Activated T-cell treated with anti-CD3 and anti-CD28 coated beads, Interleukin-2, amount 50 U/mL, for 72 hours (primary cell): Measurements from ENCODE around the gene SERPINB1. TPM values are rescaled to one million over a fixed set of nuclear protein-coding genes. Genes with fewer than 3 reads are reported as not detected.
A peak's percentile ranks its signal among the peaks of the same experiment; 100 is the strongest.

Experiments used
- ATAC-seq, 2 donors: fragments of 150-1000 bp; cut with Tn5 transposase; replicated peaks in 1 of 2; 2 replicates each; pipeline ENCODE4 v1.10.0; 2021; ENCODE audit warnings: moderate library complexity in 2 of 2, mild to moderate bottlenecking in 1 of 2
- DNase-seq, 2 donors: peaks; one replicate each; pipeline ENCODE4 v3.0.0; 2021 to 2022; ENCODE audit warnings: mixed read lengths in 1 of 2
- H3K27ac Mint-ChIP-seq: one replicate; pipeline ENCODE4 v1.8.0; 2022; ENCODE audit warnings: mild to moderate bottlenecking, moderate library complexity, mixed read lengths
- H3K27me3 Mint-ChIP-seq: one replicate; pipeline ENCODE4 v1.8.0; 2022; ENCODE audit warnings: low read depth, mixed read lengths
- H3K36me3 Mint-ChIP-seq, 2 donors: one replicate each; pipeline ENCODE4 v1.8.0; 2022; ENCODE audit warnings: mixed read lengths in 2 of 2, mild to moderate bottlenecking in 1 of 2; ENCODE audit not compliant: insufficient read depth in 2 of 2
- H3K4me1 Mint-ChIP-seq: one replicate; pipeline ENCODE4 v1.8.0; 2022; ENCODE audit warnings: low read depth, mixed read lengths
- H3K4me3 Mint-ChIP-seq, 2 donors: one replicate each; pipeline ENCODE4 v1.8.0; 2022; ENCODE audit warnings: mild to moderate bottlenecking in 2 of 2, mixed read lengths in 2 of 2, moderate library complexity in 2 of 2
- H3K9me3 Mint-ChIP-seq, 2 donors: one replicate each; pipeline ENCODE4 v1.8.0; 2022; ENCODE audit warnings: mixed read lengths in 2 of 2
- total RNA-seq, 2 donors: library from RNA; stranded (reverse); gene quantifications; one replicate each; pipeline ENCODE4 v1.2.3, GENCODE V29; 2022

The SERPINB1 gene
- total RNA-seq, 2 donors from 2014 or later = 131 to 203 TPM

GRCh38 chr6:2800552-2801316 is 40.9 kb downstream of the SERPINB1 start:
- no peaks in the 10 kb centered on the region for H3K9me3 Mint-ChIP-seq
- no peak overlapping the region for H3K27ac Mint-ChIP-seq
- no peak overlapping the region for H3K4me3 Mint-ChIP-seq
- peaks cover 37% of the 10 kb centered on the region for H3K4me1 Mint-ChIP-seq
- peaks cover 0 to 2% of the 10 kb centered on the region in 2 donors for H3K36me3 Mint-ChIP-seq
- no peaks in the 10 kb centered on the region for H3K27me3 Mint-ChIP-seq
- DNase-seq (no peak), ATAC-seq (no peak)

- H3K9me3 Mint-ChIP-seq = no peaks in the 10 kb centered on the region
- H3K4me1 Mint-ChIP-seq = peaks cover 44% of the 10 kb centered on the region
- H3K27ac Mint-ChIP-seq = peak overlapping the region; percentile 35
- ATAC-seq (peak; percentile 67 to 72), DNase-seq (no peak)
- H3K27me3 Mint-ChIP-seq = no peaks in the 10 kb centered on the region
- peak overlapping the region in 1 of 2 donors; percentile 9 for H3K4me3 Mint-ChIP-seq
- H3K36me3 Mint-ChIP-seq = peaks cover 0 to 2% of the 10 kb centered on the region in 2 donors
Measured at GRCh38 chr6:2799936-2800527, 41.6 kb downstream of the SERPINB1 start.

GRCh38 chr6:2798586-2799134 is 43.0 kb downstream of the SERPINB1 start:
- no peak for ATAC-seq
- Mint-ChIP-seq H3K9me3 (peaks cover 0 to 3% of the 10 kb centered on the region in 2 donors), H3K4me1 (peaks cover 52% of the 10 kb centered on the region), H3K27ac (no peak overlapping the region), H3K27me3 (no peaks in the 10 kb centered on the region), H3K36me3 (peaks cover 0 to 2% of the 10 kb centered on the region in 2 donors), H3K4me3 (no peak overlapping the region)
- DNase-seq = no peak

GRCh38 chr6:2797564-2798031 is 44.1 kb downstream of the SERPINB1 start:
- no peak for DNase-seq
- Mint-ChIP-seq H3K36me3 (peaks cover 0 to 2% of the 10 kb centered on the region in 2 donors), H3K9me3 (peaks cover 0 to 3% of the 10 kb centered on the region in 2 donors), H3K27ac (no peak overlapping the region), H3K4me1 (peaks cover 62% of the 10 kb centered on the region), H3K27me3 (no peaks in the 10 kb centered on the region), H3K4me3 (no peak overlapping the region)
- no peak for ATAC-seq

- Mint-ChIP-seq H3K36me3 (peaks cover 0 to 2% of the 10 kb centered on the region in 2 donors), H3K27ac (no peak overlapping the region), H3K27me3 (no peaks in the 10 kb centered on the region), H3K4me1 (peaks cover 69% of the 10 kb centered on the region), H3K4me3 (peak overlapping the region in 1 of 2 donors; percentile 27), H3K9me3 (peaks cover 0 to 3% of the 10 kb centered on the region in 2 donors)
- ATAC-seq = no peak
- DNase-seq = no peak
Measured at GRCh38 chr6:2796861-2797260, 44.8 kb downstream of the SERPINB1 start.

GRCh38 chr6:2795956-2796355 is 45.7 kb downstream of the SERPINB1 start:
- Mint-ChIP-seq H3K4me3 (peak overlapping the region in 1 of 2 donors; percentile 44), H3K27ac (peak overlapping the region; percentile 27), H3K9me3 (peaks cover 0 to 3% of the 10 kb centered on the region in 2 donors), H3K36me3 (no peaks in the 10 kb centered on the region), H3K27me3 (no peaks in the 10 kb centered on the region), H3K4me1 (peaks cover 79% of the 10 kb centered on the region)
- DNase-seq (peak; percentile 16 to 27), ATAC-seq (peak; percentile 18 to 25)

- no peak for ATAC-seq
- H3K27ac Mint-ChIP-seq = no peak overlapping the region
Measured at GRCh38 chr6:2795162-2795561, 46.5 kb downstream of the SERPINB1 start.

GRCh38 chr6:2794171-2794730 is 47.4 kb downstream of the SERPINB1 start:
- ATAC-seq (no peak), DNase-seq (no peak)
- H3K27ac Mint-ChIP-seq = peak overlapping the region; percentile 3
- peaks cover 74% of the 10 kb centered on the region for H3K4me1 Mint-ChIP-seq
- H3K9me3 Mint-ChIP-seq = peaks cover 0 to 3% of the 10 kb centered on the region in 2 donors
- no peaks in the 10 kb centered on the region for H3K36me3 Mint-ChIP-seq
- H3K4me3 Mint-ChIP-seq = peak overlapping the region in 1 of 2 donors; percentile 79
- no peaks in the 10 kb centered on the region for H3K27me3 Mint-ChIP-seq

More at GRCh38 chr6:2795162-2795561, 46.5 kb downstream of the SERPINB1 start:
- no peaks in the 10 kb centered on the region for H3K27me3 Mint-ChIP-seq
- H3K4me1 Mint-ChIP-seq = peaks cover 80% of the 10 kb centered on the region
- DNase-seq = no peak
- no peak overlapping the region for H3K4me3 Mint-ChIP-seq
- H3K9me3 Mint-ChIP-seq = peaks cover 0 to 3% of the 10 kb centered on the region in 2 donors
- H3K36me3 Mint-ChIP-seq = no peaks in the 10 kb centered on the region

GRCh38 chr6:2793534-2794151 is 48.0 kb downstream of the SERPINB1 start:
- DNase-seq = peak; percentile 39 to 50
- H3K27ac Mint-ChIP-seq = peak overlapping the region; percentile 83
- H3K36me3 Mint-ChIP-seq = no peaks in the 10 kb centered on the region
- ATAC-seq = peak; percentile 66 to 73
- peak overlapping the region; percentile 72 to 79 for H3K4me3 Mint-ChIP-seq
- H3K27me3 Mint-ChIP-seq = no peaks in the 10 kb centered on the region
- peaks cover 75% of the 10 kb centered on the region for H3K4me1 Mint-ChIP-seq
- H3K9me3 Mint-ChIP-seq = peaks cover 0 to 3% of the 10 kb centered on the region in 2 donors

GRCh38 chr6:2792330-2793110 is 49.1 kb downstream of the SERPINB1 start:
- no peaks in the 10 kb centered on the region for H3K36me3 Mint-ChIP-seq
- ATAC-seq = no peak
- H3K27ac Mint-ChIP-seq = peak overlapping the region; percentile 83
- H3K4me1 Mint-ChIP-seq = peaks cover 67% of the 10 kb centered on the region
- no peaks in the 10 kb centered on the region for H3K27me3 Mint-ChIP-seq
- DNase-seq = no peak
- H3K4me3 Mint-ChIP-seq = peak overlapping the region; percentile 72 to 79
- H3K9me3 Mint-ChIP-seq = peaks cover 0 to 3% of the 10 kb centered on the region in 2 donors

GRCh38 chr6:2791450-2791974 is 50.2 kb downstream of the SERPINB1 start:
- peaks cover 2 to 3% of the 10 kb centered on the region in 2 donors for H3K36me3 Mint-ChIP-seq
- H3K4me3 Mint-ChIP-seq = peak overlapping the region; percentile 37 to 73
- H3K27me3 Mint-ChIP-seq = no peaks in the 10 kb centered on the region
- ATAC-seq (no peak), DNase-seq (no peak)
- H3K4me1 Mint-ChIP-seq = peaks cover 56% of the 10 kb centered on the region
- peaks cover 0 to 3% of the 10 kb centered on the region in 2 donors for H3K9me3 Mint-ChIP-seq
- peak overlapping the region; percentile 91 for H3K27ac Mint-ChIP-seq
